HepG2 (cell line): Measurements from ENCODE around the gene PXK. TPM values are rescaled to one million over a fixed set of nuclear protein-coding genes. Genes with fewer than 3 reads are reported as not detected.

ENCODE experiments used
- ATAC-seq: fragments of 200-7000 bp; cut with Tn5 transposase; 3 replicates; pipeline ENCODE4 v1.9.1; 2020; ENCODE audit warnings: mild to moderate bottlenecking, moderate library complexity
- BruUV-seq: library from RNA; stranded (reverse); fragments of 400-500 nt; replicated peaks from 2 replicates; lab custom pipeline; 2021; lab: Mats Ljungman, UMichigan
- CTCF ChIA-PET: fragments of 300-600 bp; formaldehyde crosslinking; extraction: SDS; loops from one replicate; lab custom pipeline; 2021; ENCODE audit warnings: low total read pairs, inconsistent platforms, low intra/inter-chr PET ratio; lab: Yijun Ruan, JAX
- POLR2A ChIA-PET: fragments of 350-600 bp; sonication (Branson Sonifier 250); formaldehyde crosslinking; loops from one replicate; lab custom pipeline; 2020; ENCODE audit warnings: antibody characterized with exemption, inconsistent platforms; lab: Yijun Ruan, JAX
- DNase-seq: peaks from one replicate; pipeline ENCODE4 v3.0.0-alpha.2; 2015; ENCODE audit warnings: low spot score
- FAIRE-seq: peaks from 3 replicates; lab custom pipeline; 2011; peaks lifted over from hg19 to GRCh38; lab: Jason Lieb, UNC
- H2AFZ ChIP-seq: one replicate; pipeline ENCODE4 v1.6.1; 2011; ENCODE audit warnings: low read length, inconsistent platforms
- H3K27ac ChIP-seq: fragments of 300-600 bp; 3 replicates; pipeline ENCODE4 v1.8.0; 2011; ENCODE audit warnings: mixed run types, mild to moderate bottlenecking, mixed read lengths, low read length, inconsistent platforms; ENCODE audit not compliant: insufficient read depth; ENCODE audit errors: extremely low read length
- H3K27me3 ChIP-seq, 2 experiments: fragments of 200-600 bp in 1 of 2; 2 replicates in 1 of 2; 3 replicates in 1 of 2; pipeline versions ENCODE4 v1.6.0 to v1.8.0; 2011; ENCODE audit warnings: low read length in 2 of 2, mild to moderate bottlenecking in 2 of 2, moderate library complexity in 2 of 2, inconsistent platforms in 1 of 2; ENCODE audit not compliant: insufficient read depth in 2 of 2, control insufficient read depth in 1 of 2
- H3K36me3 ChIP-seq, 2 experiments: fragments of 200-600 bp in 1 of 2; replicated peaks in 1 of 2; 2 replicates in 1 of 2; 3 replicates in 1 of 2; pipeline versions ENCODE4 v1.5.1 to v1.8.0; 2011; ENCODE audit warnings: low read length in 2 of 2, inconsistent platforms in 1 of 2; ENCODE audit not compliant: insufficient read depth in 2 of 2, control insufficient read depth in 1 of 2
- H3K4me1 ChIP-seq: 2 replicates; pipeline ENCODE4 v1.5.1; 2012; ENCODE audit warnings: low read length, inconsistent platforms; ENCODE audit not compliant: insufficient read depth
- H3K4me2 ChIP-seq: 2 replicates; pipeline ENCODE4 v1.6.0; 2011; ENCODE audit warnings: low read depth, low read length, inconsistent platforms
- H3K4me3 ChIP-seq, 3 experiments: fragments of 200-600 bp in 1 of 3; sonication (generic), shearing (Covaris generic) in 1 of 3; replicated peaks in 1 of 3; 2 replicates each; pipeline ENCODE4 v1.5.1; 2011 to 2016; ENCODE audit warnings: low read length in 3 of 3, inconsistent platforms in 2 of 3, low read depth in 2 of 3, mild to moderate bottlenecking in 2 of 3, control low read depth in 1 of 3, mixed read lengths in 1 of 3; ENCODE audit not compliant: insufficient read depth in 1 of 3
- H3K79me2 ChIP-seq: one replicate; pipeline ENCODE4 v1.6.1; 2011; ENCODE audit warnings: low read length, inconsistent platforms; ENCODE audit not compliant: insufficient read depth
- H3K9ac ChIP-seq: 2 replicates; pipeline ENCODE4 v1.6.0; 2011; ENCODE audit warnings: mild to moderate bottlenecking, low read depth, low read length, inconsistent platforms; ENCODE audit not compliant: insufficient read depth
- H3K9me3 ChIP-seq: 2 replicates; pipeline ENCODE4 v1.5.1; 2012; ENCODE audit warnings: mild to moderate bottlenecking, low read length
- H4K20me1 ChIP-seq: 2 replicates; pipeline ENCODE4 v1.6.0; 2011; ENCODE audit warnings: inconsistent platforms, mild to moderate bottlenecking, low read length, moderate library complexity; ENCODE audit not compliant: insufficient read depth
- ATM ChIP-seq: fragments of 450-650 bp; IDR thresholded peaks from 2 replicates; pipeline ENCODE4 v1.7.1; 2017; ENCODE audit warnings: mild to moderate bottlenecking, borderline replicate concordance
- HMGA1 ChIP-seq: sonication (generic); formaldehyde crosslinking; conservative IDR thresholded peaks from 2 replicates; pipeline ENCODE4 v1.4.0; 2020; ENCODE audit warnings: missing genetic modification reagents
- ISL2 ChIP-seq: sonication (generic); formaldehyde crosslinking; IDR thresholded peaks from 2 replicates; pipeline ENCODE4 v1.5.0; 2020; ENCODE audit warnings: missing genetic modification reagents
- NCOA5 ChIP-seq: sonication (generic); formaldehyde crosslinking; IDR thresholded peaks from 2 replicates; pipeline ENCODE4 v1.4.0; 2020; ENCODE audit warnings: missing genetic modification reagents
- PAWR ChIP-seq: sonication (generic); formaldehyde crosslinking; IDR thresholded peaks from 2 replicates; pipeline ENCODE4 v1.4.0; 2020; ENCODE audit warnings: missing genetic modification reagents, mild to moderate bottlenecking, borderline replicate concordance
- RFXANK ChIP-seq: IDR thresholded peaks from 2 replicates; pipeline ENCODE4 v1.6.1; 2016
- ZC3H13 ChIP-seq: sonication (generic); formaldehyde crosslinking; IDR thresholded peaks from 2 replicates; pipeline ENCODE4 v1.8.1; 2023; ENCODE audit warnings: mild to moderate bottlenecking, missing genetic modification reagents, moderate library complexity
- ZNF260 ChIP-seq: sonication (generic); formaldehyde crosslinking; IDR thresholded peaks from 2 replicates; pipeline ENCODE4 v1.4.0; 2020; ENCODE audit warnings: missing genetic modification reagents, low read depth, mild to moderate bottlenecking, borderline replicate concordance
- ZNF615 ChIP-seq: sonication (generic); formaldehyde crosslinking; IDR thresholded peaks from 2 replicates; pipeline ENCODE4 v1.5.0; 2020; ENCODE audit warnings: mild to moderate bottlenecking, missing genetic modification reagents, borderline replicate concordance
- ZNF749 ChIP-seq: sonication (generic); formaldehyde crosslinking; IDR thresholded peaks from 2 replicates; pipeline ENCODE4 v1.8.0; 2022; ENCODE audit warnings: mild to moderate bottlenecking, missing genetic modification reagents, moderate library complexity, borderline replicate concordance
- WGBS: methylation state at CpG from one replicate; pipeline ENCODE4 v1.1.6; 2017; ENCODE audit warnings: low lambda C conversion rate; 5-methylcytosine and 5-hydroxymethylcytosine counted together
- in situ Hi-C: cut with HindIII; loops from 2 replicates; pipeline ENCODE4 v1.10.0; 2017; ENCODE audit warnings: low pct_unique_long_range_greater_than_20kb; ENCODE audit not compliant: extremely low pct_ligation_motif_present
- intact Hi-C: fragments of 100-400 bp; cut with micrococcal nuclease; formaldehyde crosslinking; loops from one replicate; pipeline ENCODE4 v1.10.0; 2022; ENCODE audit not compliant: unreplicated experiment
- polyA plus RNA-seq, 8 experiments: library from polyadenylated mRNA; depleted of rRNA in 3 of 8; stranded (reverse) in 7 of 8; unstranded in 1 of 8; fragments of >200 nt; fragmentation: Illumina TruSeq in 4 of 8; extraction: Trizol in 4 of 8; gene quantifications; 2 replicates each; pipeline versions ENCODE4 v1.2.1 to v1.2.3, GENCODE V29; 2011 to 2016; ENCODE audit warnings: low read depth in 4 of 8, missing spikeins in 1 of 8, mixed read lengths in 1 of 8; ENCODE audit not compliant: insufficient read depth in 1 of 8
- total RNA-seq, 5 experiments: library from RNA; depleted of rRNA; stranded (reverse); fragments of >200 nt; fragmentation: Illumina TruSeq; extraction: Trizol; gene quantifications; 2 replicates each; pipeline ENCODE4 v1.2.3, GENCODE V29; 2016; ENCODE audit warnings: low read depth in 1 of 5
- TF ChIP-seq, protein P1 (sequence below): sonication (generic); formaldehyde crosslinking; IDR thresholded peaks from 2 replicates; pipeline ENCODE4 v1.9.0; 2022; ENCODE audit warnings: missing genetic modification reagents, mild to moderate bottlenecking, borderline replicate concordance

Gene PXK
- total and polyA plus RNA-seq, 2 of the 13 experiments (the other 11 are each of a cell fraction or from before 2014, with no cell fraction given), result 6.4 to 18.6 TPM

DNA sequence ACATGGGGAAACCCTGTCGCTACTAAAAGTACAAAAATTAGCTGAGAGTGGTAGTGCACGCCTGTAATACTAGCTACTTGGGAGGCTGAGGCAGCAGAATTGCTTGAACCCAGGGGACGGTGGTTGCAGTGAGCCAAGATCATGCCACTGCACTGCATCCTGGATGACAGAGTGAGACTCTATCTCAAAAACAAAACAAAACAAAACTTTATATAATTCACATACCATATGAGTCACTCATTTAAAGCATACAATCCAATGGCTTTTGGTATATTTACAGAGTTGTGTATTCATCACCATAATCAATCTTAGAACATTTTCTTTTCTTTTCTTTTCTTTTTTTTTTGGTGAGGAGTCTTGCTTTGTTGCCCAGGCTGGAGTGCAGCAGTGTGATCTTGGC, 8.7 kb downstream of the PXK start:
- Histone ChIP-seq H3K4me2 (no peak overlapping the region), H3K27ac (no peak overlapping the region), H3K27me3 (no peaks in the 10 kb centered on the region), H2AFZ (no peak overlapping the region), H4K20me1 (no peaks in the 10 kb centered on the region), H3K4me1 (peaks cover 19% of the 10 kb centered on the region), H3K9ac (no peak overlapping the region), H3K4me3 (no peak overlapping the region), H3K79me2 (no peaks in the 10 kb centered on the region), H3K36me3 (peaks cover 1 to 3% of the 10 kb centered on the region in 2 experiments; a peak in 1 of 5 replicates), H3K9me3 (no peaks in the 10 kb centered on the region)
- CTCF ChIA-PET, result no interaction called here
- FAIRE-seq (no peak), ATAC-seq (no peak), DNase-seq (no peak)
- POLR2A ChIA-PET, result no interaction called here
- in situ Hi-C loops (no loop called here), intact Hi-C loops (no loop called here)
- whole genome bisulfite sequencing, result 96% methylated on average over 3 of the region's 3 CpGs
- BruUV-seq, result no TSS peak
- TF ChIP-seq ATM (no peak), RFXANK (CRISPR knock-in tag) (no peak), ZNF260 (CRISPR knock-in tag) (no peak), HMGA1 (CRISPR knock-in tag) (no peak), PAWR (CRISPR knock-in tag) (no peak), NCOA5 (CRISPR knock-in tag) (no peak), ISL2 (CRISPR knock-in tag) (no peak), ZNF749 (CRISPR knock-in tag) (no peak), ZC3H13 (no peak), ZNF615 (no peak)
- TF ChIP-seq, protein P1, sequence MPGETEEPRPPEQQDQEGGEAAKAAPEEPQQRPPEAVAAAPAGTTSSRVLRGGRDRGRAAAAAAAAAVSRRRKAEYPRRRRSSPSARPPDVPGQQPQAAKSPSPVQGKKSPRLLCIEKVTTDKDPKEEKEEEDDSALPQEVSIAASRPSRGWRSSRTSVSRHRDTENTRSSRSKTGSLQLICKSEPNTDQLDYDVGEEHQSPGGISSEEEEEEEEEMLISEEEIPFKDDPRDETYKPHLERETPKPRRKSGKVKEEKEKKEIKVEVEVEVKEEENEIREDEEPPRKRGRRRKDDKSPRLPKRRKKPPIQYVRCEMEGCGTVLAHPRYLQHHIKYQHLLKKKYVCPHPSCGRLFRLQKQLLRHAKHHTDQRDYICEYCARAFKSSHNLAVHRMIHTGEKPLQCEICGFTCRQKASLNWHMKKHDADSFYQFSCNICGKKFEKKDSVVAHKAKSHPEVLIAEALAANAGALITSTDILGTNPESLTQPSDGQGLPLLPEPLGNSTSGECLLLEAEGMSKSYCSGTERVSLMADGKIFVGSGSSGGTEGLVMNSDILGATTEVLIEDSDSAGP, result no peak
- TF ChIP-seq, all 625 proteins: peak for 0
